GM12878 (cell line): Measurements from ENCODE around the gene CLASP1.

Source experiments
- ASH2L ChIP-seq: fragments of 300-600, 200-600 bp; sonication (generic); IDR thresholded peaks from 2 replicates; pipeline ENCODE4 v1.6.1; 2017; ENCODE audit warnings: low read depth, mild to moderate bottlenecking, borderline replicate concordance
- POLR2AphosphoS5 ChIP-seq: IDR thresholded peaks from 2 replicates; pipeline ENCODE4 v1.6.1; 2011; ENCODE audit warnings: mild to moderate bottlenecking, low read length, inconsistent platforms
- TF ChIP-seq, protein P1 (sequence below), 3 experiments: IDR thresholded peaks in 2 of 3; conservative IDR thresholded peaks in 1 of 3; 2 replicates each; pipeline ENCODE4 v1.5.1; 2011; ENCODE audit warnings: low read depth in 3 of 3, low read length in 3 of 3, mild to moderate bottlenecking in 3 of 3, control low read depth in 2 of 3, moderate library complexity in 2 of 3, inconsistent platforms in 1 of 3, mixed read lengths in 1 of 3; ENCODE audit not compliant: control insufficient read depth in 2 of 3, insufficient read depth in 1 of 3; ENCODE audit errors: extremely low read depth in 1 of 3

DNA sequence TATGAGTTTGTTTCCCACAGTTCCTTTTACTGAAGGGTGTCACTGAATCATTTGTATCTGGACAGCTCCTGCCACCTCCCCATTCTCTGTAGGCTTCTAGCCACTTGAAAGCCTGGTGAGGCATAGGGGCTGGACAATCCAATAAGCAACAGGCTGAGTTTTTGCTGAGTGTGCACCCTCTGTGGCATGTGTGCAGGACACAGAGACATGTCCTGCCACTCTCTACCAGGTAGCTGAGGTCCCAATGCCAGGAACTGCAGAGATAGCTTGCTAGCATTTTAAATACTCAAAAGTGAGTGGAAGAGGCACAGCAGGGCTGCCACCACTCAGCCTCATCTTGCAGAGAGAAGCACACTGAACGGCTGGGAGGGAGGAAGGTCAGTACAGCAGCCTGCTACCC lies 287.0 kb downstream of the CLASP1 start:
- TF ChIP-seq ASH2L (no peak), POLR2AphosphoS5 (no peak)
- TF ChIP-seq, protein P1, sequence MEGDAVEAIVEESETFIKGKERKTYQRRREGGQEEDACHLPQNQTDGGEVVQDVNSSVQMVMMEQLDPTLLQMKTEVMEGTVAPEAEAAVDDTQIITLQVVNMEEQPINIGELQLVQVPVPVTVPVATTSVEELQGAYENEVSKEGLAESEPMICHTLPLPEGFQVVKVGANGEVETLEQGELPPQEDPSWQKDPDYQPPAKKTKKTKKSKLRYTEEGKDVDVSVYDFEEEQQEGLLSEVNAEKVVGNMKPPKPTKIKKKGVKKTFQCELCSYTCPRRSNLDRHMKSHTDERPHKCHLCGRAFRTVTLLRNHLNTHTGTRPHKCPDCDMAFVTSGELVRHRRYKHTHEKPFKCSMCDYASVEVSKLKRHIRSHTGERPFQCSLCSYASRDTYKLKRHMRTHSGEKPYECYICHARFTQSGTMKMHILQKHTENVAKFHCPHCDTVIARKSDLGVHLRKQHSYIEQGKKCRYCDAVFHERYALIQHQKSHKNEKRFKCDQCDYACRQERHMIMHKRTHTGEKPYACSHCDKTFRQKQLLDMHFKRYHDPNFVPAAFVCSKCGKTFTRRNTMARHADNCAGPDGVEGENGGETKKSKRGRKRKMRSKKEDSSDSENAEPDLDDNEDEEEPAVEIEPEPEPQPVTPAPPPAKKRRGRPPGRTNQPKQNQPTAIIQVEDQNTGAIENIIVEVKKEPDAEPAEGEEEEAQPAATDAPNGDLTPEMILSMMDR (IDR thresholded peaks at IDR 0.05 in 2 of 3, conservative IDR thresholded peaks at IDR 0.05 in 1 of 3; ENCODE audit: control insufficient read depth in 2 of 3, extremely low read depth in 1 of 3, insufficient read depth in 1 of 3, low read depth in 3 of 3, low read length in 3 of 3): no peak
